ENCODE results near the gene ZNF444. TPM values are rescaled to one million over a fixed set of nuclear protein-coding genes. Genes with fewer than 3 reads are reported as not detected.

ZNF444 gene
- total and polyA plus RNA-seq, 2 donors (not counting 3 experiments of a cell fraction or from before 2014, with no cell fraction given) = 37.2 to 41.7 TPM

DNA sequence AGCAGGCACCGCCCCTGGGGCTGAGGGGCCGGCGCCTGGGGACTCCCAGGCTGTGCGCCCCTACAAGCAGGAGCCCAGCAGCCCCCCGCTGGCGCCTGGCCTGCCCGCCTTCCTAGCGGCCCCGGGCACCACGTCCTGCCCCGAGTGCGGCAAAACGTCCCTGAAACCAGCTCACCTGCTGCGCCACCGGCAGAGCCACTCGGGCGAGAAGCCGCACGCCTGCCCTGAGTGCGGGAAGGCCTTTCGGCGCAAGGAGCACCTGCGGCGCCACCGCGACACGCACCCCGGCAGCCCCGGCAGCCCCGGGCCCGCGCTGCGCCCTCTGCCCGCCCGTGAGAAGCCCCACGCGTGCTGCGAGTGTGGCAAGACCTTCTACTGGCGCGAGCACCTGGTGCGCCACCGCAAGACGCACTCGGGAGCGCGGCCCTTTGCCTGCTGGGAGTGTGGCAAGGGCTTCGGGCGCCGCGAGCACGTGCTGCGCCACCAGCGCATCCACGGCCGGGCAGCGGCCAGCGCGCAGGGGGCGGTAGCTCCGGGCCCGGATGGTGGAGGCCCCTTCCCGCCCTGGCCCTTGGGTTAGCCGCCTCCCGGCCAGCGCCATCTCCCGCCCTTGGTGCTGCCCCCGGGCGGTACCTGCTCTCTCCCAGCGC, 18.7 kb downstream of the ZNF444 start:
- FAIRE-seq = no peak
- ChIA-PET POLR2A (no interaction called here), CTCF (interaction anchor here (1.1 to 1.3 kb wide), 2 partner anchors 12 to 79 kb away, joined by 3 to 4 read pairs; no protein-coding TSS in a partner anchor)
- Histone ChIP-seq H3K4me2 (ENCODE audit: insufficient read depth, low read length) (no peak overlapping the region), H3K9me1 (replicated peaks; ENCODE audit: control insufficient read depth, extremely low read depth, insufficient read depth, low read length) (no peaks in the 10 kb centered on the region), H3K4me1 (ENCODE audit: control insufficient read depth, extremely low read depth, insufficient read depth, low read length) (peaks cover 7% of the 10 kb centered on the region), H3K4me3 (replicated peaks in 1 of 3; ENCODE audit: insufficient read depth in 1 of 3, low read depth in 1 of 3, low read length in 3 of 3) (no peak overlapping the region), H3K9me3 (replicated peaks; ENCODE audit: control insufficient read depth, insufficient read depth, low read length) (no peaks in the 10 kb centered on the region), H3K27me3 (ENCODE audit: control insufficient read depth in 2 of 2, insufficient read depth in 2 of 2, low read length in 2 of 2) (no peaks in the 10 kb centered on the region), H2AFZ (ENCODE audit: low read depth, low read length) (no peak overlapping the region), H3K9ac (replicated peaks; ENCODE audit: extremely low read depth, insufficient read depth, low read length) (no peak overlapping the region), H3K27ac (ENCODE audit: insufficient read depth, low read depth, low read length) (no peak overlapping the region), H3K79me2 (ENCODE audit: control insufficient read depth, insufficient read depth, low read length) (no peaks in the 10 kb centered on the region), H4K20me1 (replicated peaks; ENCODE audit: control insufficient read depth, extremely low read depth, insufficient read depth, low read length) (no peaks in the 10 kb centered on the region), H3K36me3 (ENCODE audit: control insufficient read depth in 2 of 2, extremely low read depth in 1 of 2, insufficient read depth in 2 of 2, low read length in 2 of 2) (peaks cover 0 to 22% of the 10 kb centered on the region in 2 experiments)
- BruUV-seq (replicated peaks) = no TSS peak
- TF ChIP-seq, protein P1, sequence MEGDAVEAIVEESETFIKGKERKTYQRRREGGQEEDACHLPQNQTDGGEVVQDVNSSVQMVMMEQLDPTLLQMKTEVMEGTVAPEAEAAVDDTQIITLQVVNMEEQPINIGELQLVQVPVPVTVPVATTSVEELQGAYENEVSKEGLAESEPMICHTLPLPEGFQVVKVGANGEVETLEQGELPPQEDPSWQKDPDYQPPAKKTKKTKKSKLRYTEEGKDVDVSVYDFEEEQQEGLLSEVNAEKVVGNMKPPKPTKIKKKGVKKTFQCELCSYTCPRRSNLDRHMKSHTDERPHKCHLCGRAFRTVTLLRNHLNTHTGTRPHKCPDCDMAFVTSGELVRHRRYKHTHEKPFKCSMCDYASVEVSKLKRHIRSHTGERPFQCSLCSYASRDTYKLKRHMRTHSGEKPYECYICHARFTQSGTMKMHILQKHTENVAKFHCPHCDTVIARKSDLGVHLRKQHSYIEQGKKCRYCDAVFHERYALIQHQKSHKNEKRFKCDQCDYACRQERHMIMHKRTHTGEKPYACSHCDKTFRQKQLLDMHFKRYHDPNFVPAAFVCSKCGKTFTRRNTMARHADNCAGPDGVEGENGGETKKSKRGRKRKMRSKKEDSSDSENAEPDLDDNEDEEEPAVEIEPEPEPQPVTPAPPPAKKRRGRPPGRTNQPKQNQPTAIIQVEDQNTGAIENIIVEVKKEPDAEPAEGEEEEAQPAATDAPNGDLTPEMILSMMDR (IDR thresholded peaks at IDR 0.05; ENCODE audit: extremely low read depth in 1 of 2, insufficient read depth in 1 of 2, low read depth in 1 of 2, low read length in 2 of 2) = no peak
- TF ChIP-seq FOS (IDR thresholded peaks at IDR 0.05; ENCODE audit: borderline replicate concordance, insufficient read depth, low read length) (no peak), JUN (IDR thresholded peaks at IDR 0.05; ENCODE audit: borderline replicate concordance, insufficient read depth, insufficient read length, low read depth) (no peak), GATA2 (IDR thresholded peaks at IDR 0.05; ENCODE audit: insufficient read depth, insufficient read length, low read depth, low read length) (no peak), EZH2 (IDR thresholded peaks at IDR 0.05; ENCODE audit: borderline replicate concordance, low read depth, low read length, severe bottlenecking) (no peak), MYC (IDR thresholded peaks at IDR 0.05; ENCODE audit: low read depth, low read length) (no peak), POLR2AphosphoS5 (IDR thresholded peaks at IDR 0.05; ENCODE audit: insufficient read depth, low read depth, low read length) (no peak), POLR2A (IDR thresholded peaks at IDR 0.05; ENCODE audit: low read depth, low read length) (no peak)
- TF ChIP-seq, protein P2, sequence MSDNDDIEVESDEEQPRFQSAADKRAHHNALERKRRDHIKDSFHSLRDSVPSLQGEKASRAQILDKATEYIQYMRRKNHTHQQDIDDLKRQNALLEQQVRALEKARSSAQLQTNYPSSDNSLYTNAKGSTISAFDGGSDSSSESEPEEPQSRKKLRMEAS (IDR thresholded peaks at IDR 0.05; ENCODE audit: insufficient read depth, insufficient read length) = no peak
- no peak for DNase-seq (ENCODE audit: low read depth, low spot score)
- dilution Hi-C loops (cut with MboI; ENCODE audit: extremely low pct_ligation_motif_present, low sequenced_read_pairs) = no loop called here
- intact Hi-C loops (cut with micrococcal nuclease) = no loop called here

All from endothelial cell of umbilical vein (primary cell).